Gastrocnemius medialis (tissue), 4 donors: ENCODE data around the gene NAXE. TPM values are rescaled to one million over a fixed set of nuclear protein-coding genes. Genes with fewer than 3 reads are reported as not detected.

Source experiments
- ATAC-seq, 2 donors: fragments of 150-250 bp; one replicate each; pipeline ENCODE4 v1.9.1; 2016
- DNase-seq, 2 donors: peaks; one replicate each; pipeline ENCODE4 v3.0.0-alpha.2; 2019
- H3K27ac ChIP-seq, 4 donors: fragments of 200-600 bp; sonication (generic); 1 replicate in 1 of 4; 2 replicates in 3 of 4; pipeline ENCODE4 v1.5.1; 2016 to 2018; ENCODE audit warnings: mild to moderate bottlenecking in 2 of 4, moderate library complexity in 1 of 4
- H3K27me3 ChIP-seq, 3 donors: fragments of 200-600 bp; sonication (generic) in 2 of 3; 1 replicate in 1 of 3; 2 replicates in 2 of 3; pipeline versions ENCODE4 v1.5.1 to v1.6.0; 2016 to 2019; ENCODE audit warnings: mild to moderate bottlenecking in 1 of 3, moderate library complexity in 1 of 3
- H3K36me3 ChIP-seq, 2 donors: fragments of 200-600 bp; sonication (generic) in 1 of 2; one replicate each; pipeline ENCODE4 v1.5.1; 2017 to 2018
- H3K4me1 ChIP-seq, 2 donors: fragments of 200-600 bp; sonication (generic) in 1 of 2; one replicate each; pipeline ENCODE4 v1.5.1; 2016 to 2017; ENCODE audit warnings: mild to moderate bottlenecking in 2 of 2
- H3K4me3 ChIP-seq, 4 donors: fragments of 200-600 bp; sonication (generic) in 3 of 4; 1 replicate in 1 of 4; 2 replicates in 3 of 4; pipeline ENCODE4 v1.5.1; 2016 to 2019; ENCODE audit warnings: mild to moderate bottlenecking in 2 of 4
- H3K9me3 ChIP-seq, 3 donors: fragments of 200-600 bp; sonication (generic) in 2 of 3; 1 replicate in 1 of 3; 2 replicates in 2 of 3; pipeline ENCODE4 v1.5.1; 2016 to 2019
- CTCF ChIP-seq, 5 experiments: fragments of 450-650 bp in 3 of 5; fragments of 200-600 bp in 2 of 5; sonication (generic) in 2 of 5; IDR thresholded peaks in 4 of 5; conservative IDR thresholded peaks in 1 of 5; 1 replicate in 4 of 5; 2 replicates in 1 of 5; pipeline ENCODE4 v1.5.1; 2016 to 2019; ENCODE audit warnings: antibody characterized with exemption in 5 of 5, mild to moderate bottlenecking in 3 of 5, moderate library complexity in 3 of 5
- POLR2A ChIP-seq, 2 donors: fragments of 450-650 bp; IDR thresholded peaks; one replicate each; pipeline ENCODE4 v1.6.1; 2017; ENCODE audit warnings: antibody characterized with exemption in 2 of 2, mild to moderate bottlenecking in 2 of 2, moderate library complexity in 2 of 2
- in situ Hi-C, 4 donors: fragments of 200-750 bp; cut with MboI; loops; one replicate each; pipeline versions ENCODE4 v1.15.0 to v1.8.0; 2017; ENCODE audit warnings: low sequenced_read_pairs in 4 of 4
- intact Hi-C: fragments of 100-400 bp; cut with DNase I; formaldehyde crosslinking; loops from one replicate; pipeline ENCODE4 v1.15.1; 2023; ENCODE audit warnings: low total_unique reads
- total RNA-seq, 4 donors: library from RNA; depleted of rRNA; stranded (reverse); fragments of >200 nt; gene quantifications; one replicate each; pipeline versions ENCODE4 v1.1.0 to v1.2.3, GENCODE V29; 2016

The NAXE gene
- 10 to 100 TPM; 34.4 to 66.7 (median 46.0) TPM for total RNA-seq

- intact Hi-C loops (loop anchor here (1.0 kb wide), 1 partner anchor 10 kb away; the partner anchor contains the start of gene GPATCH4), in situ Hi-C loops (no loop called here)
- peaks cover 5 to 6% of the 10 kb centered on the region in 2 donors for H3K4me1 ChIP-seq
- H3K4me3 ChIP-seq = peak within 1 kb of the TSS; percentile 70 to 97 (median 78)
- peak; percentile 37 to 63 for DNase-seq
- peaks cover 0 to 28% of the 10 kb centered on the region in 2 donors for H3K36me3 ChIP-seq
- peak; percentile 94 for ATAC-seq
- no peaks in the 10 kb centered on the region for H3K9me3 ChIP-seq
- TF ChIP-seq CTCF (IDR thresholded peaks at IDR 0.05 in 4 of 5, conservative IDR thresholded peaks at IDR 0.05 in 1 of 5) = peak in 1 of 5 experiments; percentile 5
- peak; percentile 69 to 76 for TF ChIP-seq POLR2A (IDR thresholded peaks at IDR 0.05)
- peak within 1 kb of the TSS; percentile 83 to 91 (median 86) for H3K27ac ChIP-seq
- H3K27me3 ChIP-seq = no peaks in the 10 kb centered on the region
Observed at GRCh38 chr1:156591432-156592157, at the start of gene NAXE. Gene NAXE, plus strand, starts transcription at chr1:156591776. Its CDS starts 29 bp downstream, at chr1:156591805.

GRCh38 chr1:156543066-156543465 lies 48.5 kb upstream of the NAXE start:
- in situ Hi-C loops = no loop called here

GRCh38 chr1:156544592-156545102 lies 46.9 kb upstream of the NAXE start:
- ATAC-seq (no peak), DNase-seq (peak in 1 of 2 donors; percentile 1)
- Histone ChIP-seq H3K27ac (no peak overlapping the region), H3K4me3 (no peak overlapping the region), H3K27me3 (no peaks in the 10 kb centered on the region), H3K4me1 (no peaks in the 10 kb centered on the region), H3K36me3 (no peaks in the 10 kb centered on the region), H3K9me3 (no peaks in the 10 kb centered on the region)
- intact Hi-C loops = loop anchor here (10.0 kb wide), 1 partner anchor 160 kb away; no protein-coding TSS in a partner anchor
- in situ Hi-C loops = no loop called here
- no peak for TF ChIP-seq POLR2A (IDR thresholded peaks at IDR 0.05)
- no peak for TF ChIP-seq CTCF (IDR thresholded peaks at IDR 0.05 in 4 of 5, conservative IDR thresholded peaks at IDR 0.05 in 1 of 5)

More at GRCh38 chr1:156543066-156543465, 48.5 kb upstream of the NAXE start:
- ATAC-seq (no peak), DNase-seq (peak in 1 of 2 donors; percentile 8)
- Histone ChIP-seq H3K4me3 (no peak overlapping the region), H3K4me1 (no peaks in the 10 kb centered on the region), H3K27me3 (no peaks in the 10 kb centered on the region), H3K36me3 (no peaks in the 10 kb centered on the region), H3K27ac (no peak overlapping the region), H3K9me3 (no peaks in the 10 kb centered on the region)
- intact Hi-C loops = loop anchor here (10.0 kb wide), 1 partner anchor 158 kb away; no protein-coding TSS in a partner anchor
- TF ChIP-seq POLR2A (IDR thresholded peaks at IDR 0.05) (no peak), CTCF (IDR thresholded peaks at IDR 0.05 in 4 of 5, conservative IDR thresholded peaks at IDR 0.05 in 1 of 5) (no peak)

GRCh38 chr1:156546267-156546666 lies 45.3 kb upstream of the NAXE start:
- in situ Hi-C loops = no loop called here
- H3K9me3 ChIP-seq = no peaks in the 10 kb centered on the region
- no peaks in the 10 kb centered on the region for H3K27me3 ChIP-seq
- intact Hi-C loops = loop anchor here (10.0 kb wide), 1 partner anchor 161 kb away; no protein-coding TSS in a partner anchor
- H3K27ac ChIP-seq = peak overlapping the region in 1 of 4 donors; percentile 41
- H3K36me3 ChIP-seq = no peaks in the 10 kb centered on the region
- no peak for TF ChIP-seq CTCF (IDR thresholded peaks at IDR 0.05 in 4 of 5, conservative IDR thresholded peaks at IDR 0.05 in 1 of 5)
- no peak for TF ChIP-seq POLR2A (IDR thresholded peaks at IDR 0.05)
- no peaks in the 10 kb centered on the region for H3K4me1 ChIP-seq
- DNase-seq = no peak
- ATAC-seq = peak; percentile 35 to 74
- no peak overlapping the region for H3K4me3 ChIP-seq
